Omental fat pad (tissue), 4 donors: ENCODE results near the gene NCAPD3. TPM values are rescaled to one million over a fixed set of nuclear protein-coding genes. Genes with fewer than 3 reads are reported as not detected.
A peak's percentile ranks its signal among the peaks of the same experiment; 100 is the strongest.

Experiments used
- ATAC-seq: fragments of 150-250 bp; one replicate; pipeline ENCODE4 v1.9.1; 2016; ENCODE audit warnings: mild to moderate bottlenecking, moderate library complexity; ENCODE audit not compliant: low FRiP score
- DNase-seq: peaks from one replicate; pipeline ENCODE4 v3.0.0-alpha.2; 2019; ENCODE audit warnings: low spot score
- CTCF ChIP-seq, 3 donors: fragments of 450-650 bp; IDR thresholded peaks; one replicate each; pipeline ENCODE4 v1.5.1; 2016 to 2017; ENCODE audit warnings: antibody characterized with exemption in 3 of 3, mild to moderate bottlenecking in 3 of 3, moderate library complexity in 2 of 3
- total RNA-seq, 4 donors: library from RNA; depleted of rRNA; stranded (reverse); fragments of >200 nt; gene quantifications; one replicate each; pipeline ENCODE4 v1.1.0, GENCODE V29; 2016

The NCAPD3 gene, protein sequence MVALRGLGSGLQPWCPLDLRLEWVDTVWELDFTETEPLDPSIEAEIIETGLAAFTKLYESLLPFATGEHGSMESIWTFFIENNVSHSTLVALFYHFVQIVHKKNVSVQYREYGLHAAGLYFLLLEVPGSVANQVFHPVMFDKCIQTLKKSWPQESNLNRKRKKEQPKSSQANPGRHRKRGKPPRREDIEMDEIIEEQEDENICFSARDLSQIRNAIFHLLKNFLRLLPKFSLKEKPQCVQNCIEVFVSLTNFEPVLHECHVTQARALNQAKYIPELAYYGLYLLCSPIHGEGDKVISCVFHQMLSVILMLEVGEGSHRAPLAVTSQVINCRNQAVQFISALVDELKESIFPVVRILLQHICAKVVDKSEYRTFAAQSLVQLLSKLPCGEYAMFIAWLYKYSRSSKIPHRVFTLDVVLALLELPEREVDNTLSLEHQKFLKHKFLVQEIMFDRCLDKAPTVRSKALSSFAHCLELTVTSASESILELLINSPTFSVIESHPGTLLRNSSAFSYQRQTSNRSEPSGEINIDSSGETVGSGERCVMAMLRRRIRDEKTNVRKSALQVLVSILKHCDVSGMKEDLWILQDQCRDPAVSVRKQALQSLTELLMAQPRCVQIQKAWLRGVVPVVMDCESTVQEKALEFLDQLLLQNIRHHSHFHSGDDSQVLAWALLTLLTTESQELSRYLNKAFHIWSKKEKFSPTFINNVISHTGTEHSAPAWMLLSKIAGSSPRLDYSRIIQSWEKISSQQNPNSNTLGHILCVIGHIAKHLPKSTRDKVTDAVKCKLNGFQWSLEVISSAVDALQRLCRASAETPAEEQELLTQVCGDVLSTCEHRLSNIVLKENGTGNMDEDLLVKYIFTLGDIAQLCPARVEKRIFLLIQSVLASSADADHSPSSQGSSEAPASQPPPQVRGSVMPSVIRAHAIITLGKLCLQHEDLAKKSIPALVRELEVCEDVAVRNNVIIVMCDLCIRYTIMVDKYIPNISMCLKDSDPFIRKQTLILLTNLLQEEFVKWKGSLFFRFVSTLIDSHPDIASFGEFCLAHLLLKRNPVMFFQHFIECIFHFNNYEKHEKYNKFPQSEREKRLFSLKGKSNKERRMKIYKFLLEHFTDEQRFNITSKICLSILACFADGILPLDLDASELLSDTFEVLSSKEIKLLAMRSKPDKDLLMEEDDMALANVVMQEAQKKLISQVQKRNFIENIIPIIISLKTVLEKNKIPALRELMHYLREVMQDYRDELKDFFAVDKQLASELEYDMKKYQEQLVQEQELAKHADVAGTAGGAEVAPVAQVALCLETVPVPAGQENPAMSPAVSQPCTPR (N-terminal part only)
- total RNA-seq, result 10 to 100 TPM; 10.4 to 14.3 (median 11.2) TPM

- peak; percentile 94 for ATAC-seq
- no peak for TF ChIP-seq CTCF (IDR thresholded peaks at IDR 0.05)
- peak; percentile 89 for DNase-seq
These were observed at the start of gene NCAPD3, which contains the start of gene VPS26B for GRCh38 chr11:134223836-134224709. Gene NCAPD3 (minus strand): TSS chr11:134223967. CDS start chr11:134223926, 41 bp downstream. Gene VPS26B (plus strand): TSS chr11:134224671. CDS start chr11:134225123, 452 bp downstream.

- TF ChIP-seq CTCF (IDR thresholded peaks at IDR 0.05), result no peak
- DNase-seq (no peak), ATAC-seq (no peak)
These were observed 49.5 kb upstream of the NCAPD3 start for GRCh38 chr11:134273317-134273712.

DNA sequence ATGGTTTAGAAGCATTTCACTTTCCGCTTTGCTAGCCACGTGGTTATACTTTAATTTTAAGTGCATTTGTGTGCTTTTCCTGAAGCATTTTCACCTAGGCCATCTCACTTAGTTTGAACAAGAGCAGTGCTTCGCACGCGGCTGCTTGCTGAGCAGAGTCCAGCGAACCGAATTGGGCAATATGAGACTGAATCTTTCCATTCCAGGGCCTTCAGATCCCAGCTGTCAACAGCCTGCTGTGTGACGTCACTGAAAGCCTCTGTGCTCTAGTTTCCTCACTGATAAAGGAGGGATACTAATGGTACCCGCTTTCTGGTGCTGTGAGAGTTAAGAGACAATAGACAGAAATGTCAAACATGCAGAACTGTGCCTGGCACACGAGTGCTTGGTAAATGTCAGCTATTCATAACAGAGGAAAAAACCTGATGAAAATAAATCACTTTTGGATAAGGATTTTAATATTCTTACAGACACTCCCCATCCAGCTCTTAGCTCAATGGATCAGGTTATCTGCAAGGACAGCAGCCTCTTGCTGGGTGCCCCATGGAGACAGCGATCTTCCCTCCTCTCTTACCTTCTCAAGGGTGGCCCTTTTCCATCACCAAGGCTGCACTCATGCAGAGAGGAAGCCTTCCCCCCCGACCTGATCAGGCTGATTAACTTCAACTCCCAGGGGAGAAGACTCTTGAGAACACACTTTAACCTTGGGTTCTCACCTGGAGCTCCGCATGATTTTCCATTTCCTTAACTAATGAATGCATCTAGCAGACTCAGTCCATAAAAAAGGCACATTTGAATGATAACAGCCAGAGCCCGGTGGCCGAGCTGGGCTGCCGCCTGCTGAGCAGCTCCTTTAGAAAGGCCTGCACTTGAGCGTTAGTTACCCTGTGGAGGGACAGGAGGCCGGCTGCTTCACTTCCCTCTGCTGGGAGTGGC is 48.9 kb upstream of the NCAPD3 start:
- TF ChIP-seq CTCF (IDR thresholded peaks at IDR 0.05), result no peak
- no peak for DNase-seq
- ATAC-seq, result no peak

DNA sequence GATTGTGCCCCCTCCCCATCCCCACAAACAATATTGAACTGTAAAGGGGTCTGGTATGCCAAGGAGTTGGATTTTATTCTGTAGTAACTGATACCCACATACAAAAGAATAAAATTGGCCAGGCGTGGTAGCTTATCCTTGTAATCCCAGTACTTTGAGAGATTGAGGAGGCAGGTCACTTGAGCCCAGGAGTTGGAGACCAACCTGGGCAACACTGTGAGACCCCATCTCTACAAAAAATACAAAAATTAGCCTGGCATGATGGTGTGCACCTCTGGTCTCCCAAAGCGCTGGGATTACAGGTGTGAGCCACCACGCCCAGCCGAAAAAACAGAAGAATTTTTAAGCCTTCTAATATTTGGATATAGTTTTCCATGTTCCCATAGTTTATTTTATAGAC is 48.2 kb upstream of the NCAPD3 start:
- TF ChIP-seq CTCF (IDR thresholded peaks at IDR 0.05), result no peak
- ATAC-seq (no peak), DNase-seq (no peak)

DNA sequence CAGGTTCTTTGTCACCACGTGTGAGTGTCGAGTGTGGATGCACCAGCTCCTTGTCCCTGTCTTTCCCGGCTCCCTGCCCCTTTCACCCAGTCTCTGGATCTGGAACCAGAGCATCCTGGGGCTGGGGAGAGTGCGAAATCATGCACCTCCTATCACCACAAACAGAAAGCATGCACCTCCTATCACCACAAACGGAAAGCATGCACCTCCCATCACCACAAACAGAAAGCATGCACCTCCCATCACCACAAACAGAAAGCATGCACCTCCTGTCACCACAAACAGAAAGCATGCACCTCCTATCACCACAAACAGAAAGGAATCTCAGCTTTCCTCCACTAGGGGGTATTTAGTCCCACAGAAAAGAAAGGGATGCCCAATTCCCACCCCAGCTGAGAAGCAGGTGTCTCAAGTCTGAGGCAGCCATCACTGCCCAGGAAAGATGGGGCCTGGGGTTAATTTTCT is 46.5 kb upstream of the NCAPD3 start:
- no peak for TF ChIP-seq CTCF (IDR thresholded peaks at IDR 0.05)
- DNase-seq (no peak), ATAC-seq (no peak)
